ENCODE results near the gene SKIC2.
"Not testable (repeated sequence)": the region's sequence is repeated elsewhere in the genome, so short reads cannot be mapped to it uniquely, and the experiment has no call there.

Gene SKIC2

DNA sequence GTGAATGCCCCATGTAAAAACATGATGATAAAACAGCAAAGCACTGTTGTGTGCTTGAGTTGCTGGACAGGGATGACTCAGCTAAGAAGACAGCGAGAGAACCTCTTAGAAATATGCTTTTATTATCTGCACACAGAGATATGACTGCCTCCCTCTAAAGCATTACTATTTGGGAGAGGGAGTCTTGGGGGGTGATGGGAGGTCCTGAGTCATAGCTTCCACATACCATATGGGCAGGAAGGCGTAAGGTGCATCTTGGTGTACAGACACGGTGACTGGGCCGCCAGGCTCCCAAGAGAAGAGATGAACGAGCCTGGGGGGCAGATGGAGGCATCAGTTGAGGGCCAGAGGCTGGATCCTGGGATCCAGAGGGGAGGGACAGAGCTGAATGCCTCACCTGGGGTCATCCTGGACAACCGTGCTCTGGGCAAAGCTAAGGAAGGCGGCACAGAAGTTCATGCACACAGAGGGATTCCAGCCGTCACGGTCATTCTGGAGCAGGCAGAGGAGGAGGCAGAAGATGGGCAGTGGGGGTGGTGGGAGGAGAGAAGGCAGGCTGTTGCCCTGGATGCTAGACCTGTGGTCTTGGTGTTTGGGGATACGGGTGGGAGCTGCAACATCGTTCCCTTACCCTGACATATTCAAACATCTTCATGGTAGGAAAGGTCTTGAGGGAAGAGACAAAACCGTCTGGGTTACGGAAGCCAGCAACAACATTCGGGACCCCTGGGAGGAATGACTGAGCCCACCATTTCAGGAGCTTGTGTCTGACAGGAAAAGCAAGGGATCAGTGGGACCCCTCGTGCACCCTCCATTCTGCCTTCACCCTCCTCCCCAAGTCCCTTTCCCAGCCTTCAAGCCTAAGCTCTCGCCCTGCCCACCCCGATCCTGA, 11.0 kb downstream of the SKIC2 start:
- DNase-seq = no peak

DNA sequence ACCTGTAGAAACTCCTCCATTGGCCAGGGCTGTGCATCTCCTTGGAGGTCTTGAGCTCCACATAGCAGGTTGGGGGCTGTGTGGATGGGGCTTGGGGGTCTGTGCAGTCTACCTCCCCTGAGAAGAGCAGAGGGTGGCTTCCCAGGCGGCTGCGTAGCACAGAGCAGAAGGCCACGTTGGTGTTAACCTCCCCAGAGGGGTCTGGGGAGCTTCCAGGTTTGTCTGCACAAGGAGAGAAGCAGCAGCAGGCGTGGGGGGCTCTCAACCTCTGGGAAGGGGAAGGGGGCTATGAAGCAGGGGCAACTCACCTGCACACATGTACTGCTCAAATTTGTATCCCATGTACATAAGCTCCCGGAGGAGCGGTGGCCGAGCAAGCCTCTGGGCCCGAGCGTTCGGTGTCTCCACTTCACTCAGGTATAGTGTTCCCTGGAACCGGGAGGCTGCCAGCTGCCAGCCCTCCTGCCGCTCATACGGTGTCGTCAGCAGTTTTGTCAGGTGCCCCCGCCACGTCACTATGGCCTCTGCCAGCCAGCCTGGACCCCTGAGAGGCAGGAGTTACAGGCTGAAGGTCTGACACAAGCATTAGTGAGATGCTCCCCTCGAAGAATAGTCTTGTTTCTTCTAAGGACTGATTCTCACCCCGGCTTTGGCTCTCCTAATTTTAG, 11.8 kb downstream of the SKIC2 start:
- no peak for DNase-seq

- no peak for DNase-seq
These were observed 12.5 kb downstream of the SKIC2 start for GRCh38 chr6:31971279-31971992.

DNA sequence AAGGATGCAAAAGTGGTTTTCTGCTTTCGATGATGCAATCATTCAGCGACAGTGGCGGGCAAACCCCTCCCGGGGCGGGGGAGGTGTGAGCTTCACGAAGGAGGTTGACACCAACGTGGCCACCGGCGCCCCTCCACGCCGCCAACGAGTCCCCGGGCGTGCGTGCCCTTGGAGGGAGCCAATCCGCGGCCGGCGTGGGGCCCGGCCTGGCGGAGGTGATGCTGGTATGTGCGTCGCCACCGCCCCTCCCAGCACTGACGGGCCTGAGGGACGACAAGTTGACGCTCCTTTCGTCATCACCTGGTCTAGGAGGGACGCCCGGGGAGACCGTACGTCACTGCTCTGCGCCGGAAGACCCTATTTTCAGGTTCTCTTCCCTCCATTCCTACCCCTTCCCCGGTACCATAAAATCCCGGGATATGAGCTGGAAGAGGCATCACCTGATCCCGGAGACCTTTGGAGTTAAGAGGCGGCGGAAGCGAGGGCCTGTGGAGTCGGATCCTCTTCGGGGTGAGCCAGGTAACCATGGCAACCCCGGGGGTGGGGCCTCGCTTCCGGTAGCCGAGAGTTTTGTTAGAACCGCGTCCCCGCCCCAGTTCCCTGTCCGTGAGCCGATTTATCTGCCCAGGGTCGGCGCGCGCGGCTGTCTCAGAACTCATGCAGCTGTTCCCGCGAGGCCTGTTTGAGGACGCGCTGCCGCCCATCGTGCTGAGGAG, 13.2 kb downstream of the SKIC2 start, which contains the start of gene DXO:
Gene DXO (minus strand): TSS at position 146 of the 716 bp plus-strand sequence. CDS start 463 bp downstream, outside the sequence.
- peak; percentile 98 for DNase-seq

GRCh38 chr6:31972709-31973350, 13.9 kb downstream of the SKIC2 start:
- no peak for DNase-seq

- DNase-seq = not testable (repeated sequence)
These were observed 17.1 kb downstream of the SKIC2 start for GRCh38 chr6:31976065-31976464.

DNA sequence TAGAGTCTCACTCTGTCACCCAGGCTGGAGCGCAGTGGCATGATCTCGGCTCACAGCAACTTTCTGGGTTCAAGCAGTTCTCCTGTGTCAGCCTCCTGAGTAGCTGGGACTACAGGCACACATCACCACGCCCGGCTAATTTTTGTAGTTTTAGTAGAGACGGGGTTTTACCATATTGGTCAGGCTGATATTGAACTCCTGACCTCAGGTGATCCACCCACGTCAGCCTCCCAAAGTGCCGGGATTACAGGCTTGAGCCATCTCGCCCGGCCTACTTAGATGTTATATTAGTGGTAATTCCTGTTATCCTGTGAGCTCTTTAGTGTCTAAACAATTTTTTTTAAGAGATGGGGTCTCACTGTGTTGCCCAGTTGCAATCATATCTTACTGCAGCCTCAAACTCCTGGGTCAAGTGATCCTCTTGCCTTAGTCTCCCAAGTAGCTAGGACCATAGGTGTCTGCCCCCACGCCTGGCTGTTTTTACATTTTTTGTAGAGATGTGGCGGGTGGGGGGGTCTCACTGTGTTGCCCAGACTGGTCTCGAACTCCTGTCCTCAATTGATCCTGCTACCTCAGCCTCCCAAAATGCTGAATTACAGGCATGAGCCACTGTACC, 18.9 kb downstream of the SKIC2 start:
- no peak for DNase-seq

DNA sequence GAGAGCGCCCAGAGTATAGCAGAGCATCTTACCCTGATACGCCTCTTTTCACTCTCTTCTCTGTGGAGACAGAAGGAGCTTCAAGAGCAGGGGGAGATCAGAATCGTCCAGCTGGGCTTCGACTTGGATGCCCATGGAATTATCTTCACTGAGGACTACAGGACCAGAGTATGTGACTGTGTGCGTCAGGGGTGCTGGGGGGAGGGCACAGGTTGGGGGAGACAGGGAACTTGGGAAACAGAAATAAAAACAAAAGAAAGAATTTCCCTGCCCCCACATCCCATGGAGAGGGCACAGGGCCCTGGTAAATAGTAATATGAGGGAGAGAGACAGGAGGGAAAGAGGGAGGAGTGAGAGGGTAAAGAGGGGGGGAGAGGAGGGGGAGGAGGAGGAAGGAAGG, 19.9 kb downstream of the SKIC2 start:
- DNase-seq = no peak

- no peak for DNase-seq
These were observed 20.4 kb downstream of the SKIC2 start for GRCh38 chr6:31979238-31979898.

DNA sequence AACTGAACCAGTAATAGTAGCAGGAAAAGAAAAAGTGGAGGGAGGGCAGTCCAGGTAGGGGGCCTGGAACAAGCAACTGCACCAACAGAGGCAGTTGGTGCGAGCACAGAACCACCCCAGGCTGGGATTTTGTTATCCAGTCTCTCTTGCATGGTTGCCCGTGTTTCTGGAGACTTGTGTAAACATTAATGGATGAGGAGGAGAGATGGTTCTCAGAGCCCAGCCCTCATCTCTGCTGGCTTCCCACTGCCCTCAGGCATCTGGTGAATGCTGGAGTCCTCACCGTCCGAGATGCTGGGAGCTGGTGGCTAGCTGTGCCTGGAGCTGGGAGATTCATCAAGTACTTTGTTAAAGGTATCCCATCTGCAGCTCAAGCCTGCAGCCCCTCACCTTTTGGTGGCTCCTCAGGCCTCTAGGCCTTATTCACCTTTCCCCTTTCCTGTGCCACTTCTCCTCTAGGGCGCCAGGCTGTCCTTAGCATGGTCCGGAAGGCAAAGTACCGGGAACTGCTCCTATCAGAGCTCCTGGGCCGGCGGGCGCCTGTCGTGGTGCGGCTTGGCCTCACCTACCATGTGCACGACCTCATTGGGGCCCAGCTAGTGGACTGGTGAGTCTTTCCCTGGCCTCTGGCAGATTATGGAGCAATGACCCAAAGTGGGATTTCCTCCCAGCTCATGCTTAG, 21.4 kb downstream of the SKIC2 start:
- DNase-seq = not testable (repeated sequence)

GRCh38 chr6:31980998-31981397, 22.0 kb downstream of the SKIC2 start:
- not testable (repeated sequence) for DNase-seq

- not testable (repeated sequence) for DNase-seq
These were observed 22.8 kb downstream of the SKIC2 start, which contains the start of gene C4A for GRCh38 chr6:31981744-31982143. Gene C4A, plus strand, starts transcription at chr6:31982057. Its CDS starts 51 bp downstream, at chr6:31982108.

DNA sequence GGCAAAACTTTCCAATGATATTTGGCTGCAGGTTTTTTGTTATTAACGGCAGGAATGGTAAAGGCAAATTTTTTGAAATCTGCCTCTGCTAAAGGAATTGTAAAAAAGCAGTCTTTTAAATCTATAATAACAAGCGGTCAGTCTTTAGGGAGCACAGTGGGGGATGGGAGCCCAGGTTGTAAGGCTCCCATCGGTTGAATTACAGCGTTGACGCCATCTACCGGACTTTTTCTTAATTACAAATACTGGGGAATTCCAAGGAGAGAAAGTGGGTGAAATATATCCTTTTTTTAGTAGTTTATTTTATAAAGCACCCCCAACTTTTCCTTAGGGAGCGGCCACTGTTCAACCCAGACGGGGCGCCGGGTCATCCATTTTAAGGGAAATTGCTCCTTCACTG, 30.4 kb downstream of the SKIC2 start:
- DNase-seq = not testable (repeated sequence)

- not testable (repeated sequence) for DNase-seq
These were observed 35.4 kb downstream of the SKIC2 start for GRCh38 chr6:31994421-31994820.

DNA sequence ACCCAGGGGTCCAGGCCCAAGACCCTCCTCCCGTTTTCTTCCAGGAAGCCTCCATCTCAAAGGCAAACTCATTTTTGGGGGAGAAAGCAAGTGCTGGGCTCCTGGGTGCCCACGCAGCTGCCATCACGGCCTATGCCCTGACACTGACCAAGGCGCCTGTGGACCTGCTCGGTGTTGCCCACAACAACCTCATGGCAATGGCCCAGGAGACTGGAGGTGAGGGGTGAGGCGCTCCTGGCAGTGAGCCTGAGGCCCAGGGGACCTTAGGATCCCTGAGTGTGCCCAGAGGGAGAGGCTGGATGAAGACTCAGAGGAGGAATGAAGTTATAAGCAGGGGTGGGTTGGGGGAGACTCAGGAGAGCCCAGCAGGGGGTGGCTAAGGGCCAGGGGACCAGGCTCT, 37.4 kb downstream of the SKIC2 start:
- not testable (repeated sequence) for DNase-seq

DNA sequence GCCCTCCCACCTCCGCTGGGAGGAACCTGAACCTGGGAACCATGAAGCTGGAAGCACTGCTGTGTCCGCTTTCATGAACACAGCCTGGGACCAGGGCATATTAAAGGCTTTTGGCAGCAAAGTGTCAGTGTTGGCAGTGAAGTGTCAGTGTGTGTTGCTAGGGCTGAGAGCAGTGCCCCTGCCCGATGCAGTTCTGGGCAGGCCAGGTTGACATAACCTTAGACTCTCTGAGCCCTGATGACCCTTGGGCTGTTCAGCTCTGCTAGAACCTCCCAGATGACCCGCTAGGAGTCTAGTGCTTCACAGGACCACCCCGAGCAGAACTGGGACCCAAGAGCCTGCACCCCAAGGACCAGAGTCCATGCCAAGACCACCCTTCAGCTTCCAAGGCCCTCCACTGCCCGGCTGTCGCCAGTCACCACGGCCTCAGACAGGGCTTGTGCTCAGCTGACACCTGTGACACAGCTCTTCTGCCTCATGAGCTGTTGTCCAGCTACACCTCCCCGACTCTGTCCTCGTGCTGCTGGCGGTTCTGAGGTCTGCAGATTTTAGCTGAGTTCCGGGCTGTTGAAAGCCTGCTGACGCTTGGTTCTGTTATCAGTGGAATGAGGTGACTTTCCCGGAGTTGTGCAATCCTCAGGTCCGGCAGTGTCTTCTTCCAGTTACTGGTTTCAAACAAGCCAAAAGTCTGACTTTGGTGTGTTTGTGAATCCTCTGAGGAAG, 43.7 kb downstream of the SKIC2 start:
- DNase-seq = not testable (repeated sequence)

GRCh38 chr6:32003301-32003700, 44.3 kb downstream of the SKIC2 start:
- not testable (repeated sequence) for DNase-seq

DNA sequence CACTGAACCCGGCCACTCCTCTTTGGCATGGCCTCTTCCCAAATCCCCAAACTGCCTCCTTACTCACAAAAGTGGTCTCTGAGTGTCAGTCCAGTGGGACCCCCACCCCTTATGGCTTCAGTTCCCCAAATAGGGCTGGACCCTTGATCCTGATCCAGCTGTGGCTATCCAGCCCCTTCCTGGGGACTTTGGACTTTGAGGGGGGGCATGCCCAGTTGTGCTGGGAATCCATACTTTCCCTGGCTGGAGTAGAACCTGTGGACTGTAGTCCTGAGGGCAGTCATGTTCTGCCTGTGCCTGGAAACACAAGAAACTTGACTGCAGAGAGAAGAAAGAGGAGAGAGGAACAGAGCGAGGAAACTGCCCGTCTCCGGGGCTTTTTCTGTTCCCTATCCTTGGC, 45.4 kb downstream of the SKIC2 start:
- not testable (repeated sequence) for DNase-seq

DNA sequence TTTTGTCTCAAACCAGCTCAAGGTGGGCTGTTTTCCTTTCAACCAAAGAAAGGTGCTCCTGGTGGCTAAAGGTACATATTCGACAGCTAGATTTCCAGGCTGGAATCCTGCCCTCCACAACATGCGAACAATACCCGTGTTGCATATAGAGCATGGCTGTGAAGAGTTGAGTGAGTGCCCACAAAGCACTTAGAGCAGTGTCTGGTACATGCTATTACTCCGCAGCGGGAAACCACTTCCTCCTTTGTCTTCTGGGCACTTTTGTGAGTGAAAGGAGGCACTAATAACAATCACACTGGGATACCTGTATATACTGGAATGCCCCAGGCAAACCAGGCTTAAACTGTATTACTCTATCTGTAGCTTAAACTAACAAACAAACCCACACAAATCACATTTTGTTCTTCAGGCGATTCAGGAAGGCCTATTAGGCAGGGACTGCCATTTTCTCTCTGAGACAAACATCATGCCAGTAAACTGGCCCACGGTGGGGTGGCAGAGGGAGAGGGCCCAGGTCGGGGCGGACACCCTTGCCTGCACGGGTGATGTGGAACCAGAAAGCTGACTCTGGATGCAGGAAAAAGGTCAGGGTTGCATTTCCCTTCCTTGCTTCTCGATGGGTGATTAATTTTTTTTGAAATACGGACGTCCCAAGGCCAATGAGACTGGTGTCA, 46.0 kb downstream of the SKIC2 start:
- DNase-seq = not testable (repeated sequence)

Data from NCI-H1436 (cell line).